ENCODE results near the gene PCBP3.
"Not testable (repeated sequence)": the region's sequence is repeated elsewhere in the genome, so short reads cannot be mapped to it uniquely, and the experiment has no call there.

The PCBP3 gene

DNA sequence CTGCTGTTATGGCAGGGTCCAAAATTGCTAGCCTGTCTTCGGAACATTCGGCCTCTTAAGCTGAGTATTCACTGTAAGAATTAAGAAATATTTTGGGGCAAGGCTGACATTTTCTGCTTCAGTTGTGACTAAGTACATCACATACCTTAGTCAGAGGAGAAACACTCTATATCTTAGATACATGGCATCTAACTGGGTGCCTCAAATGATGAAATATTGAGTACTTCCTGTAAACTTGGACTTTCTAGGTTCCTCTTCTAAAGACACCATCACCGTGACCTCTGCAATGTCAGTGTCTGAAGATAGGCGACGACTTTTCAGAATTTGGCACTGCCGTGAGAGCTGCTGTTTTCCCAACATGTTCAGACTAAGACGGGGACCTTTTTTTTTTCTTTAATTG, 65.6 kb downstream of the PCBP3 start:
- DNase-seq, result no peak
- no peak overlapping the region for H2AK5ac ChIP-seq (ENCODE audit: low read length)
- H2BK5ac ChIP-seq (ENCODE audit: low read depth, low read length, poor library complexity), result no peak overlapping the region
- H3K79me2 ChIP-seq (ENCODE audit: control insufficient read depth, insufficient read depth, low read length, poor library complexity), result no peaks in the 10 kb centered on the region
- no peaks in the 10 kb centered on the region for H3K27me3 ChIP-seq (ENCODE audit: insufficient read depth, low read length)
- H3K9ac ChIP-seq (ENCODE audit: low read length), result no peak overlapping the region
- H3K79me1 ChIP-seq (ENCODE audit: low read length), result no peaks in the 10 kb centered on the region
- H4K8ac ChIP-seq (ENCODE audit: low read depth, low read length), result no peak overlapping the region
- no peak overlapping the region for H4K12ac ChIP-seq (ENCODE audit: low read depth, low read length)
- H4K91ac ChIP-seq (ENCODE audit: low read depth, low read length), result no peak overlapping the region
- peaks cover 2% of the 10 kb centered on the region for H3K9me3 ChIP-seq (ENCODE audit: insufficient read depth, low read depth, low read length)
- H3K23ac ChIP-seq (ENCODE audit: low read length), result no peak overlapping the region
- H2AFZ ChIP-seq (ENCODE audit: insufficient read depth, low read length, poor library complexity), result no peak overlapping the region
- H3K4me1 ChIP-seq (ENCODE audit: control insufficient read depth in 1 of 2, insufficient read depth in 2 of 2, low read length in 2 of 2), result no peaks in the 10 kb centered on the region
- H3K27ac ChIP-seq (ENCODE audit: low read depth, low read length), result no peak overlapping the region
- H3K4me2 ChIP-seq (ENCODE audit: low read length), result no peak overlapping the region
- no peak overlapping the region for H3K4me3 ChIP-seq (ENCODE audit: low read depth, low read length)
- H3K18ac ChIP-seq (ENCODE audit: low read length), result no peak overlapping the region
- no peak overlapping the region for H3K14ac ChIP-seq (ENCODE audit: low read length)
- no peaks in the 10 kb centered on the region for H3K36me3 ChIP-seq (ENCODE audit: control insufficient read depth in 1 of 2, insufficient read depth in 2 of 2, low read length in 2 of 2)
- no peak overlapping the region for H2BK12ac ChIP-seq (ENCODE audit: low read length)
- no peak overlapping the region for H2BK120ac ChIP-seq (ENCODE audit: insufficient read depth, low read length, poor library complexity)
- WGBS (ENCODE audit: extremely low coverage, insufficient coverage, insufficient read length), result no CpG with 5 or more reads among the region's 7 CpGs
- H3K4ac ChIP-seq (ENCODE audit: low read depth, low read length), result no peak overlapping the region

DNA sequence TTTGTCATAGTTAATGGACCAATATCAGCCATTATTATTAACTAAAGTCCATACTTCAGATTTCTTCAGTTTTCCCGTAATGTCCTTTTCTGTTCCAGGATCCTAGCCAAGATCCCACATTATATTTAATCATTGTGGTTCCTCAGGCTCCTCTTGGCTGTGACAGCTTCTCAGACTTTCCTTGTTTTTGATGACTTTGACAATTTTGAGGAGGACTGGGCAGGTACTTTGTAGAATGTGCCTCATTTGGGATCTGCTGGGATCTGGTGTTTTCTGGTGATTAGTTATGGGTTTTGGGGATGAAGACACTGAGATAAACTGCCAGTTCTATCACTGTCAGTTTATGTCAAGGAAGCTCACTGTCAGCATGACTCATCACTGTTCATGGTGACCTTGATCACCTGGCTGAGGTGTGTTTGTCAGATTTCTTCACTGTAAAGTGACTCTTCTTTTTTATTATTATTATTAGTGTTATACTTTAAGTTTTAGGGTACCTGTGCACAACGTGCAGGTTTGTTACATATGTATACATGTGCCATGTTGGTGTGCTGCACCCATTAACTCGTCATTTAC, 66.3 kb downstream of the PCBP3 start:
- Histone ChIP-seq H4K8ac (ENCODE audit: low read depth, low read length) (no peak overlapping the region), H3K79me2 (ENCODE audit: control insufficient read depth, insufficient read depth, low read length, poor library complexity) (no peaks in the 10 kb centered on the region), H3K27me3 (ENCODE audit: insufficient read depth, low read length) (no peaks in the 10 kb centered on the region), H3K79me1 (ENCODE audit: low read length) (no peaks in the 10 kb centered on the region), H3K4ac (ENCODE audit: low read depth, low read length) (no peak overlapping the region), H2BK12ac (ENCODE audit: low read length) (no peak overlapping the region), H2BK5ac (ENCODE audit: low read depth, low read length, poor library complexity) (no peak overlapping the region), H3K4me3 (ENCODE audit: low read depth, low read length) (no peak overlapping the region), H3K18ac (ENCODE audit: low read length) (no peak overlapping the region), H2AK5ac (ENCODE audit: low read length) (no peak overlapping the region), H3K23ac (ENCODE audit: low read length) (no peak overlapping the region), H4K91ac (ENCODE audit: low read depth, low read length) (no peak overlapping the region), H2BK120ac (ENCODE audit: insufficient read depth, low read length, poor library complexity) (no peak overlapping the region), H3K4me2 (ENCODE audit: low read length) (no peak overlapping the region), H3K14ac (ENCODE audit: low read length) (no peak overlapping the region), H3K36me3 (ENCODE audit: control insufficient read depth in 1 of 2, insufficient read depth in 2 of 2, low read length in 2 of 2) (no peaks in the 10 kb centered on the region), H3K9ac (ENCODE audit: low read length) (no peak overlapping the region), H3K4me1 (ENCODE audit: control insufficient read depth in 1 of 2, insufficient read depth in 2 of 2, low read length in 2 of 2) (no peaks in the 10 kb centered on the region), H3K27ac (ENCODE audit: low read depth, low read length) (no peak overlapping the region), H4K12ac (ENCODE audit: low read depth, low read length) (no peak overlapping the region), H3K9me3 (ENCODE audit: insufficient read depth, low read depth, low read length) (peaks cover 2% of the 10 kb centered on the region), H2AFZ (ENCODE audit: insufficient read depth, low read length, poor library complexity) (no peak overlapping the region)
- DNase-seq, result no peak
- no CpG with 5 or more reads among the region's 3 CpGs for WGBS (ENCODE audit: extremely low coverage, insufficient coverage, insufficient read length)

DNA sequence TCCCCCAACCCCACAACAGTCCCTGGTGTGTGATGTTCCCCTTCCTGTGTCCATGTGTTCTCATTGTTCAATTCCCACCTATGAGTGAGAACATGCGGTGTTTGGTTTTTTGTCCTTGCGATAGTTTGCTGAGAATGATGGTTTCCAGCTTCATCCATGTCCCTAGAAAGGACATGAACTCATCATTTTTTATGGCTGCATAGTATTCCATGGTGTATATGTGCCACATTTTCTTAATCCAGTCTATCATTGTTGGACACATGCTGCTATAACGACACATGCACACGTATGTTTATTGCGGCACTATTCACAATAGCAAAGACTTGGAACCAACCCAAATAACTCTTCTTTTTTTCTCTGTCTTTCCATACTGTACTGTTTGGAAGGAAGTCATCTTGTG, 66.8 kb downstream of the PCBP3 start:
- H3K9me3 ChIP-seq (ENCODE audit: insufficient read depth, low read depth, low read length); H4K91ac ChIP-seq (ENCODE audit: low read depth, low read length); H3K18ac ChIP-seq (ENCODE audit: low read length); H3K4me1 ChIP-seq (ENCODE audit: control insufficient read depth in 1 of 2, insufficient read depth in 2 of 2, low read length in 2 of 2); H3K9ac ChIP-seq (ENCODE audit: low read length); H3K27me3 ChIP-seq (ENCODE audit: insufficient read depth, low read length); H2BK5ac ChIP-seq (ENCODE audit: low read depth, low read length, poor library complexity); H2AFZ ChIP-seq (ENCODE audit: insufficient read depth, low read length, poor library complexity); H4K8ac ChIP-seq (ENCODE audit: low read depth, low read length); H3K79me1 ChIP-seq (ENCODE audit: low read length); H2BK120ac ChIP-seq (ENCODE audit: insufficient read depth, low read length, poor library complexity); H3K4ac ChIP-seq (ENCODE audit: low read depth, low read length); H2BK12ac ChIP-seq (ENCODE audit: low read length); H2AK5ac ChIP-seq (ENCODE audit: low read length); H3K27ac ChIP-seq (ENCODE audit: low read depth, low read length); DNase-seq; H3K14ac ChIP-seq (ENCODE audit: low read length); H3K36me3 ChIP-seq (ENCODE audit: control insufficient read depth in 1 of 2, insufficient read depth in 2 of 2, low read length in 2 of 2); H3K79me2 ChIP-seq (ENCODE audit: control insufficient read depth, insufficient read depth, low read length, poor library complexity); H3K4me3 ChIP-seq (ENCODE audit: low read depth, low read length); H3K4me2 ChIP-seq (ENCODE audit: low read length); H3K23ac ChIP-seq (ENCODE audit: low read length); H4K12ac ChIP-seq (ENCODE audit: low read depth, low read length): not testable (repeated sequence)
- WGBS (ENCODE audit: extremely low coverage, insufficient coverage, insufficient read length), result no CpG with 5 or more reads among the region's 5 CpGs

DNA sequence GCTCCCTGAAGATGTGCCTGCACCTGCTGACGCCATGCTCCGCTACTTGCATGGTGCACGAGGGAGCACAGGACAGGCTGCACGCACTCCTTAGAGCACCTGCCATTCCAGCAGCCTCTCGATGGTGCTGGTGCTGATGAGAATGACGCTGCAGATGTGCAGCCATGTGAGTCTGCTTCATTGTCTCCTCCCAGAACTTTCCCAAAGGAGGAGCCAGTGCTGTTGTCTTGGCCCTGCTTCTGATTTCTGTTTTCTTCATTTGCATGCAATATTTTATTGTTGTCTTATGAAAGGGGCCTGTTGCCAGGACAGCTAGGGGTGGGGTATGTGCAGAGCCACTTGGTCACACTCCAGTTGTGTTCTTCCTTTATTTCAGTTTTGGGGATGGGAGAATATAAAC, 70.1 kb downstream of the PCBP3 start:
- WGBS (ENCODE audit: extremely low coverage, insufficient coverage, insufficient read length), result no CpG with 5 or more reads among the region's 6 CpGs
- no peak overlapping the region for H4K12ac ChIP-seq (ENCODE audit: low read depth, low read length)

More for the DNA sequence above, 70.1 kb downstream of the PCBP3 start:
- no peak overlapping the region for H3K23ac ChIP-seq (ENCODE audit: low read length)
- no peak overlapping the region for H4K91ac ChIP-seq (ENCODE audit: low read depth, low read length)
- no peak overlapping the region for H3K27ac ChIP-seq (ENCODE audit: low read depth, low read length)
- H3K27me3 ChIP-seq (ENCODE audit: insufficient read depth, low read length), result no peaks in the 10 kb centered on the region
- no peak overlapping the region for H3K18ac ChIP-seq (ENCODE audit: low read length)
- no peak overlapping the region for H2BK12ac ChIP-seq (ENCODE audit: low read length)
- no peaks in the 10 kb centered on the region for H3K79me1 ChIP-seq (ENCODE audit: low read length)
- no peaks in the 10 kb centered on the region for H3K36me3 ChIP-seq (ENCODE audit: control insufficient read depth in 1 of 2, insufficient read depth in 2 of 2, low read length in 2 of 2)
- no peak for DNase-seq
- no peak overlapping the region for H4K8ac ChIP-seq (ENCODE audit: low read depth, low read length)
- H3K79me2 ChIP-seq (ENCODE audit: control insufficient read depth, insufficient read depth, low read length, poor library complexity), result no peaks in the 10 kb centered on the region
- no peak overlapping the region for H2AFZ ChIP-seq (ENCODE audit: insufficient read depth, low read length, poor library complexity)
- no peaks in the 10 kb centered on the region for H3K4me1 ChIP-seq (ENCODE audit: control insufficient read depth in 1 of 2, insufficient read depth in 2 of 2, low read length in 2 of 2)
- no peak overlapping the region for H3K4ac ChIP-seq (ENCODE audit: low read depth, low read length)
- no peak overlapping the region for H3K14ac ChIP-seq (ENCODE audit: low read length)
- H3K4me3 ChIP-seq (ENCODE audit: low read depth, low read length), result no peak overlapping the region
- H2BK120ac ChIP-seq (ENCODE audit: insufficient read depth, low read length, poor library complexity), result no peak overlapping the region
- H3K9me3 ChIP-seq (ENCODE audit: insufficient read depth, low read depth, low read length), result peaks cover 2% of the 10 kb centered on the region
- H2BK5ac ChIP-seq (ENCODE audit: low read depth, low read length, poor library complexity), result no peak overlapping the region
- no peak overlapping the region for H2AK5ac ChIP-seq (ENCODE audit: low read length)
- no peak overlapping the region for H3K4me2 ChIP-seq (ENCODE audit: low read length)
- no peak overlapping the region for H3K9ac ChIP-seq (ENCODE audit: low read length)
